H1 (cell line): Measurements from ENCODE around the gene KRTAP10-4. TPM values are rescaled to one million over a fixed set of nuclear protein-coding genes. Genes with fewer than 3 reads are reported as not detected.

Experiments used
- CTCF ChIA-PET: fragments of 300-600 bp; sonication (Branson Sonifier 250); formaldehyde crosslinking; loops from one replicate; lab custom pipeline; 2021; ENCODE audit not compliant: partially characterized antibody; lab: Charles Lee
- POLR2A ChIA-PET: fragments of 300-600 bp; sonication (Branson Sonifier 250); formaldehyde crosslinking; loops from one replicate; lab custom pipeline; 2021; ENCODE audit warnings: inconsistent platforms; ENCODE audit not compliant: partially characterized antibody; lab: Charles Lee
- DNase-seq, 2 experiments: peaks; one replicate each; pipeline versions ENCODE4 v3.0.0 to v3.0.0-alpha.2; 2010 to 2022; ENCODE audit warnings: low spot score in 2 of 2, low read depth in 1 of 2, mixed read lengths in 1 of 2
- FAIRE-seq: peaks from 2 replicates; lab custom pipeline; 2011; peaks lifted over from hg19 to GRCh38; lab: Jason Lieb, UNC
- H2AFZ ChIP-seq: 2 replicates; pipeline ENCODE4 v1.8.1; 2012; ENCODE audit warnings: low read length, inconsistent platforms
- H2AK5ac ChIP-seq: 2 replicates; pipeline ENCODE4 v1.6.1; 2013; ENCODE audit warnings: low read depth, low read length
- H2BK120ac ChIP-seq: replicated peaks from 2 replicates; pipeline ENCODE3; 2013; ENCODE audit warnings: low read depth, low read length, inconsistent platforms
- H2BK12ac ChIP-seq: 2 replicates; pipeline ENCODE4 v1.6.1; 2013; ENCODE audit warnings: low read depth, low read length
- H2BK15ac ChIP-seq: 2 replicates; pipeline ENCODE4 v1.6.1; 2013; ENCODE audit warnings: low read length
- H2BK20ac ChIP-seq: 2 replicates; pipeline ENCODE4 v1.6.1; 2013; ENCODE audit warnings: low read length
- H2BK5ac ChIP-seq: 2 replicates; pipeline ENCODE4 v1.6.1; 2013; ENCODE audit warnings: low read depth, low read length
- H3K14ac ChIP-seq: 2 replicates; pipeline ENCODE4 v1.6.1; 2013; ENCODE audit warnings: inconsistent platforms; ENCODE audit not compliant: insufficient read length
- H3K18ac ChIP-seq: 2 replicates; pipeline ENCODE4 v1.6.1; 2013; ENCODE audit warnings: low read length; ENCODE audit errors: extremely low read depth
- H3K23ac ChIP-seq: 2 replicates; pipeline ENCODE4 v1.6.1; 2013; ENCODE audit warnings: inconsistent platforms; ENCODE audit not compliant: insufficient read length
- H3K23me2 ChIP-seq: 2 replicates; pipeline ENCODE4 v1.6.1; 2013; ENCODE audit warnings: low read depth, low read length
- H3K27ac ChIP-seq: 2 replicates; pipeline ENCODE4 v1.6.1; 2011; ENCODE audit warnings: low read depth, low read length, inconsistent platforms
- H3K27me3 ChIP-seq, 4 experiments: replicated peaks in 1 of 4; 1 replicate in 1 of 4; 2 replicates in 3 of 4; pipeline versions ENCODE4 v1.6.1 to v1.8.1; 2011 to 2013; ENCODE audit warnings: low read length in 3 of 4, mild to moderate bottlenecking in 3 of 4, inconsistent platforms in 2 of 4, mixed read lengths in 2 of 4, moderate library complexity in 1 of 4; ENCODE audit not compliant: control insufficient read depth in 3 of 4, insufficient read depth in 3 of 4; ENCODE audit errors: extremely low read depth in 1 of 4
- H3K36me3 ChIP-seq, 4 experiments: 2 replicates each; pipeline versions ENCODE4 v1.6.1 to v1.8.1; 2011 to 2013; ENCODE audit warnings: mild to moderate bottlenecking in 4 of 4, low read length in 3 of 4, moderate library complexity in 2 of 4, control low read depth in 1 of 4, inconsistent platforms in 1 of 4; ENCODE audit not compliant: insufficient read depth in 4 of 4, control insufficient read depth in 2 of 4
- H3K4ac ChIP-seq: replicated peaks from 2 replicates; pipeline ENCODE3; 2013; ENCODE audit warnings: low read length, low read depth, mixed read lengths, inconsistent platforms; ENCODE audit not compliant: insufficient read length
- H3K4me1 ChIP-seq, 4 experiments: replicated peaks in 1 of 4; 1 replicate in 1 of 4; 2 replicates in 3 of 4; pipeline versions ENCODE4 v1.6.1 to v1.8.1; 2011 to 2013; ENCODE audit warnings: low read length in 3 of 4, inconsistent platforms in 2 of 4, mixed read lengths in 1 of 4; ENCODE audit not compliant: insufficient read depth in 4 of 4, control insufficient read depth in 3 of 4
- H3K4me2 ChIP-seq, 2 experiments: 2 replicates each; pipeline versions ENCODE4 v1.6.1 to v1.8.1; 2011 to 2013; ENCODE audit warnings: low read depth in 2 of 2, low read length in 2 of 2, control low read depth in 1 of 2, inconsistent platforms in 1 of 2, mild to moderate bottlenecking in 1 of 2; ENCODE audit not compliant: insufficient read depth in 1 of 2
- H3K4me3 ChIP-seq, 4 experiments: fragments of 200-600, 300-600 bp in 1 of 4; sonication (generic), shearing (Covaris generic), sonication (Bioruptor Twin) in 1 of 4; 2 replicates each; pipeline versions ENCODE4 v1.5.1 to v1.8.1; 2011 to 2016; ENCODE audit warnings: low read length in 4 of 4, low read depth in 3 of 4, control low read depth in 2 of 4, inconsistent platforms in 2 of 4, mild to moderate bottlenecking in 2 of 4, mixed read lengths in 1 of 4, moderate library complexity in 1 of 4; ENCODE audit not compliant: insufficient read depth in 2 of 4; ENCODE audit errors: extremely low read depth in 1 of 4
- H3K56ac ChIP-seq: replicated peaks from 2 replicates; pipeline ENCODE3; 2013; ENCODE audit warnings: low read depth, mild to moderate bottlenecking, mixed read lengths, low read length, inconsistent platforms; ENCODE audit not compliant: insufficient read length
- H3K79me1 ChIP-seq: 2 replicates; pipeline ENCODE4 v1.6.1; 2013; ENCODE audit warnings: low read depth, low read length, control low read depth
- H3K79me2 ChIP-seq, 2 experiments: 2 replicates each; pipeline versions ENCODE4 v1.6.1 to v1.8.1; 2012 to 2013; ENCODE audit warnings: low read length in 2 of 2, mild to moderate bottlenecking in 2 of 2, inconsistent platforms in 1 of 2; ENCODE audit not compliant: insufficient read depth in 2 of 2, control insufficient read depth in 1 of 2
- H3K9ac ChIP-seq, 4 experiments: replicated peaks in 1 of 4; 1 replicate in 1 of 4; 2 replicates in 3 of 4; pipeline versions ENCODE4 v1.6.1 to v1.8.1; 2011 to 2013; ENCODE audit warnings: low read depth in 3 of 4, low read length in 3 of 4, control low read depth in 2 of 4, mild to moderate bottlenecking in 2 of 4, moderate library complexity in 2 of 4, inconsistent platforms in 1 of 4; ENCODE audit errors: extremely low read depth in 1 of 4
- H3K9me3 ChIP-seq, 2 experiments: 2 replicates each; pipeline versions ENCODE4 v1.6.1 to v1.8.1; 2012 to 2013; ENCODE audit warnings: mild to moderate bottlenecking in 2 of 2, moderate library complexity in 2 of 2, control low read depth in 1 of 2, inconsistent platforms in 1 of 2, low read depth in 1 of 2, low read length in 1 of 2, mixed read lengths in 1 of 2; ENCODE audit not compliant: insufficient read depth in 2 of 2
- H4K20me1 ChIP-seq, 2 experiments: replicated peaks in 1 of 2; 2 replicates each; pipeline versions ENCODE3 to v1.8.1; 2011 to 2013; ENCODE audit warnings: inconsistent platforms in 2 of 2, low read length in 2 of 2, mild to moderate bottlenecking in 1 of 2; ENCODE audit not compliant: insufficient read depth in 2 of 2, control insufficient read depth in 1 of 2
- H4K5ac ChIP-seq: 2 replicates; pipeline ENCODE4 v1.6.1; 2013; ENCODE audit warnings: low read length, low read depth, mixed read lengths, inconsistent platforms; ENCODE audit not compliant: insufficient read length
- H4K8ac ChIP-seq: 2 replicates; pipeline ENCODE4 v1.8.0; 2013; ENCODE audit warnings: mild to moderate bottlenecking, moderate library complexity, low read length, inconsistent platforms; ENCODE audit not compliant: insufficient read depth; ENCODE audit errors: extremely low read depth
- H4K91ac ChIP-seq: replicated peaks from 2 replicates; pipeline ENCODE3; 2013; ENCODE audit warnings: low read length, mixed read lengths, inconsistent platforms; ENCODE audit not compliant: insufficient read length
- CHD2 ChIP-seq: IDR thresholded peaks from 2 replicates; pipeline ENCODE4 v1.6.1; 2012; ENCODE audit warnings: low read length, improper control_type of control experiment
- CTBP2 ChIP-seq: IDR thresholded peaks from 2 replicates; pipeline ENCODE4 v1.7.0; 2011; ENCODE audit warnings: borderline replicate concordance, mild to moderate bottlenecking, moderate library complexity, mixed read lengths, low read length; ENCODE audit not compliant: insufficient read depth, insufficient read length
- EP300 ChIP-seq, 2 experiments: IDR thresholded peaks; 1 replicate in 1 of 2; 2 replicates in 1 of 2; pipeline ENCODE4 v1.6.1; 2011 to 2012; ENCODE audit warnings: low read depth in 2 of 2, low read length in 2 of 2, mild to moderate bottlenecking in 2 of 2, borderline replicate concordance in 1 of 2, inconsistent platforms in 1 of 2, moderate library complexity in 1 of 2
- JUND ChIP-seq: IDR thresholded peaks from 2 replicates; pipeline ENCODE4 v1.6.1; 2011; ENCODE audit warnings: mild to moderate bottlenecking, improper control_type of control experiment, low read length
- KDM4A ChIP-seq: IDR thresholded peaks from one replicate; pipeline ENCODE4 v1.7.1; 2012; ENCODE audit warnings: low read depth, mild to moderate bottlenecking, moderate library complexity, low read length, inconsistent platforms; ENCODE audit not compliant: severe bottlenecking
- MAFK ChIP-seq: IDR thresholded peaks from 2 replicates; pipeline ENCODE4 v1.6.1; 2012; ENCODE audit warnings: low read depth, mild to moderate bottlenecking, improper control_type of control experiment, low read length
- SIN3A ChIP-seq, 2 experiments: IDR thresholded peaks in 1 of 2; conservative IDR thresholded peaks in 1 of 2; 2 replicates each; pipeline ENCODE4 v1.6.1; 2011 to 2012; ENCODE audit warnings: low read length in 2 of 2, improper control_type of control experiment in 1 of 2, low read depth in 1 of 2, mild to moderate bottlenecking in 1 of 2
- SIRT6 ChIP-seq: IDR thresholded peaks from one replicate; pipeline ENCODE4 v1.7.1; 2012; ENCODE audit warnings: low read length, inconsistent platforms
- SP1 ChIP-seq: IDR thresholded peaks from 2 replicates; pipeline ENCODE4 v1.6.1; 2011; ENCODE audit warnings: low read depth, low read length
- SP4 ChIP-seq: IDR thresholded peaks from 2 replicates; pipeline ENCODE4 v1.6.1; 2012; ENCODE audit warnings: low read length, inconsistent platforms
- TAF7 ChIP-seq: optimal IDR thresholded peaks from 2 replicates; pipeline ENCODE3; 2011; ENCODE audit warnings: low read depth, mild to moderate bottlenecking, inconsistent platforms, low read length, moderate library complexity, borderline replicate concordance
- TBP ChIP-seq: IDR thresholded peaks from 2 replicates; pipeline ENCODE4 v1.6.1; 2011; ENCODE audit warnings: low read depth, low read length, improper control_type of control experiment
- WGBS, 2 experiments: shearing (Covaris generic) in 1 of 2; methylation state at CpG; one replicate each; pipeline versions ENCODE4 v1.1.6 to v1.1.7; 2013 to 2015; ENCODE audit warnings: low lambda C conversion rate in 2 of 2, mixed read lengths in 2 of 2, inconsistent platforms in 1 of 2, low coverage in 1 of 2, missing lambda C conversion rate in 1 of 2; ENCODE audit not compliant: insufficient replicate concordance in 2 of 2, insufficient coverage in 1 of 2, insufficient read length in 1 of 2; ENCODE audit errors: extremely low coverage in 1 of 2, missing lambda C conversion rate in 1 of 2; 5-methylcytosine and 5-hydroxymethylcytosine counted together
- polyA plus RNA-seq, 7 experiments: library from polyadenylated mRNA; depleted of rRNA in 3 of 7; stranded (reverse) in 5 of 7; unstranded in 2 of 7; fragments of >200 nt in 5 of 7; fragments of 200-250 nt in 2 of 7; gene quantifications; 1 replicate in 5 of 7; 2 replicates in 1 of 7; 4 replicates in 1 of 7; pipeline versions ENCODE4 v1.2.1 to v1.2.3, GENCODE V29; 2011 to 2013; ENCODE audit warnings: missing spikeins in 2 of 7, mixed read lengths in 2 of 7
- total RNA-seq: library from RNA; stranded (reverse); fragmentation: NEBNext Ultra II Directional; extraction: Animal tissue kit (Norgen Biotek cat#: 25700); gene quantifications from 2 replicates; pipeline ENCODE4 v1.2.1, GENCODE V29; 2021

Gene KRTAP10-4
- total and polyA plus RNA-seq, 2 of the 8 experiments (the other 6 are each of a cell fraction or from before 2014, with no cell fraction given) = not detected

DNA sequence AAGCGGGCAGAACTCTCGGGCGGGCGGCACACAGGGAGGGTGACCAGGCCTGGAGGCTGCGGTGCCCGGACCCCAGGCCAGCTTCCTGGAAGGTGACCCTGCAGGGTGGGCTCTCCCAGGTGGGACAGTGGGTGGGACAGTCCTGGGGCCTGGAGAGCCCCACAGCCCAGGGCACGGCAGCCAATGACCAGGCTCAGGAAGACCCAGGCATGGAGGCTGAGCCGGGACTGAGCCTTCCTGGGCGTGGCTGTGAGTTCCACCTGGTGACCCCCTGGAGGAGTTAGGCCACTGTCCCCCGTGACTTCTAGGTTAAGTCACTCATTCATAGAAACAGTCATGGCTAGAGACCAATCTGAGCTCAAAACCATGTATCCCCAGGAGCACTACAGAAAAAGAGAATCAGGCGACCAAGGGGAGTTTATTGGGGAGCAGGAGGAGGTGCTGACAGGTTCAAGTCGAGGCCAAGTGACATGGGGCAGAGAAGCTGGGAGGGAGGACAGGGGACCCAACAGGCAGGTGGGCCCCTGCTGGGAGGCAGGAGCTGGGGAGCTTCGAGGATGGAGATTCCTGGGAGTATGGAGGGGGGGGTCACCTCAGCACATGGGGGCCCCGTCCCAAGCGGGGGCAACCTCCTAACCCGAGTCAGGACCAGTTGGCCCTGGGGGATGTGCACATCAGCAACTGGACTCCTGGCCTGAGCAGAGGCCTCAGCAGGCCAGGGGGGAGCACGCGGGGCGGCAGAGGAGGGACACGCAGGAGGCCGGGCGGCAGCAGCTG, 5.7 kb downstream of the KRTAP10-4 start:
- no peaks in the 10 kb centered on the region for H4K20me1 ChIP-seq
- no peak overlapping the region for H2BK5ac ChIP-seq
- DNase-seq (peak in 1 of 2 experiments; percentile 45), FAIRE-seq (no peak)
- no peak overlapping the region for H3K14ac ChIP-seq
- no peak overlapping the region for H2BK12ac ChIP-seq
- no peak overlapping the region for H2AFZ ChIP-seq
- no peak overlapping the region for H2BK20ac ChIP-seq
- H3K56ac ChIP-seq = no peak overlapping the region
- H3K79me2 ChIP-seq = no peaks in the 10 kb centered on the region
- H3K4ac ChIP-seq = no peak overlapping the region
- H3K27me3 ChIP-seq = no peaks in the 10 kb centered on the region; a peak in 1 of 7 replicates
- no peak overlapping the region for H3K4me2 ChIP-seq
- no peak overlapping the region for H2BK120ac ChIP-seq
- H3K9me3 ChIP-seq = peaks cover 0 to 9% of the 10 kb centered on the region in 2 experiments; a peak in 2 of 4 replicates
- CTCF ChIA-PET = interaction anchor here (0.6 to 1.2 kb wide), 3 partner anchors 54 to 223 kb away, joined by 3 read pairs; partner anchors contain the start of gene UBE2G2
- no peak overlapping the region for H3K23ac ChIP-seq
- peaks cover 0 to 8% (median 0%) of the 10 kb centered on the region in 4 experiments; a peak in 1 of 7 replicates for H3K4me1 ChIP-seq
- H3K27ac ChIP-seq = no peak overlapping the region
- no peaks in the 10 kb centered on the region for H3K79me1 ChIP-seq
- POLR2A ChIA-PET = interaction anchor here (0.8 to 1.0 kb wide), 2 partner anchors 71 to 118 kb away, joined by 3 to 5 read pairs; partner anchors contain the start of gene KRTAP10-12
- no peak overlapping the region for H3K9ac ChIP-seq
- H3K4me3 ChIP-seq = no peak overlapping the region
- no peak overlapping the region for H4K91ac ChIP-seq
- no peak overlapping the region for H3K18ac ChIP-seq
- 80% methylated on average over 13 of the region's 22 CpGs; no CpG with 5 or more reads in 1 of the 2 experiments for WGBS, 2 experiments
- no peak overlapping the region for H2AK5ac ChIP-seq
- peak overlapping the region; percentile 14; the same call in 1 of the 2 replicates for H4K8ac ChIP-seq
- no peak overlapping the region for H4K5ac ChIP-seq
- no peaks in the 10 kb centered on the region for H3K23me2 ChIP-seq
- no peaks in the 10 kb centered on the region for H3K36me3 ChIP-seq
- no peak overlapping the region for H2BK15ac ChIP-seq
- TF ChIP-seq MAFK = no peak
- TF ChIP-seq TAF7 = no peak
- no peak for TF ChIP-seq TBP
- no peak for TF ChIP-seq SP4
- TF ChIP-seq EP300 (IDR thresholded peaks at IDR 0.05; ENCODE audit: borderline replicate concordance in 1 of 2, low read depth in 2 of 2, low read length in 2 of 2) = no peak
- no peak for TF ChIP-seq SIN3A (conservative IDR thresholded peaks at IDR 0.05 in 1 of 2, IDR thresholded peaks at IDR 0.05 in 1 of 2; ENCODE audit: low read depth in 1 of 2, low read length in 2 of 2)
- TF ChIP-seq SIRT6 = no peak
- TF ChIP-seq SP1 = no peak
- no peak for TF ChIP-seq CHD2
- no peak for TF ChIP-seq JUND
- no peak for TF ChIP-seq KDM4A
- TF ChIP-seq CTBP2 = no peak
